IMR-90 (cell line): ENCODE results near the gene SDCCAG8. TPM values are rescaled to one million over a fixed set of nuclear protein-coding genes. Genes with fewer than 3 reads are reported as not detected.

Experiments
- ATAC-seq: fragments of 200-7000 bp; cut with Tn5 transposase; 2 replicates; pipeline ENCODE4 v1.9.1; 2020; ENCODE audit warnings: low read depth, mild to moderate bottlenecking, moderate library complexity
- BruUV-seq: library from RNA; stranded (reverse); fragments of 400-500 nt; replicated peaks from 2 replicates; lab custom pipeline; 2021; lab: Mats Ljungman, UMichigan
- CTCF ChIA-PET: fragments of 300-600 bp; formaldehyde crosslinking; extraction: SDS; loops from one replicate; lab custom pipeline; 2021; ENCODE audit warnings: antibody characterized with exemption; lab: Yijun Ruan, JAX
- POLR2A ChIA-PET: fragments of 300-600 bp; sonication (Branson Sonifier 250); formaldehyde crosslinking; loops from one replicate; lab custom pipeline; 2022; ENCODE audit warnings: antibody characterized with exemption; ENCODE audit not compliant: unreplicated experiment; lab: Charles Lee
- DNase-seq: peaks from one replicate; pipeline ENCODE4 v3.0.0; 2013
- H2AFZ ChIP-seq: replicated peaks from 2 replicates; pipeline ENCODE3; 2013; ENCODE audit warnings: low read length, mild to moderate bottlenecking; ENCODE audit not compliant: poor library complexity
- H2AK5ac ChIP-seq: 2 replicates; pipeline ENCODE4 v1.6.1; 2013; ENCODE audit warnings: low read depth, low read length, inconsistent platforms
- H2AK9ac ChIP-seq: replicated peaks from 2 replicates; pipeline ENCODE3; 2013; ENCODE audit warnings: mild to moderate bottlenecking, low read depth, low read length, moderate library complexity; ENCODE audit not compliant: poor library complexity
- H2BK120ac ChIP-seq: 2 replicates; pipeline ENCODE4 v1.6.1; 2013; ENCODE audit warnings: low read depth, low read length, inconsistent platforms
- H2BK15ac ChIP-seq: 3 replicates; pipeline ENCODE4 v1.6.1; 2013; ENCODE audit warnings: low read depth, low read length, inconsistent platforms
- H2BK20ac ChIP-seq: 2 replicates; pipeline ENCODE4 v1.6.1; 2013; ENCODE audit warnings: low read depth, mild to moderate bottlenecking, inconsistent platforms, low read length, moderate library complexity
- H2BK5ac ChIP-seq: 2 replicates; pipeline ENCODE4 v1.6.1; 2013; ENCODE audit warnings: mild to moderate bottlenecking, low read depth, low read length, inconsistent platforms; ENCODE audit not compliant: poor library complexity, severe bottlenecking
- H3K14ac ChIP-seq: replicated peaks from 2 replicates; pipeline ENCODE4 v1.6.1; 2013; ENCODE audit warnings: low read depth, low read length, inconsistent platforms
- H3K18ac ChIP-seq: 2 replicates; pipeline ENCODE4 v1.6.1; 2013; ENCODE audit warnings: low read depth, low read length, control low read depth
- H3K23ac ChIP-seq: 2 replicates; pipeline ENCODE4 v1.6.1; 2013; ENCODE audit warnings: low read depth, low read length, inconsistent platforms
- H3K27ac ChIP-seq: 2 replicates; pipeline ENCODE4 v1.5.1; 2013; ENCODE audit warnings: mild to moderate bottlenecking, control low read depth, low read length; ENCODE audit not compliant: insufficient read depth
- H3K27me3 ChIP-seq: 2 replicates; pipeline ENCODE4 v1.6.1; 2013; ENCODE audit warnings: low read length; ENCODE audit not compliant: control insufficient read depth, insufficient read depth
- H3K36me3 ChIP-seq: 2 replicates; pipeline ENCODE4 v1.6.1; 2013; ENCODE audit warnings: low read length, mixed read lengths; ENCODE audit not compliant: control insufficient read depth, insufficient read depth
- H3K4ac ChIP-seq: 2 replicates; pipeline ENCODE4 v1.6.1; 2013; ENCODE audit warnings: low read depth, low read length, inconsistent platforms
- H3K4me1 ChIP-seq: 2 replicates; pipeline ENCODE4 v1.6.1; 2013; ENCODE audit warnings: low read length, mixed read lengths; ENCODE audit not compliant: control insufficient read depth, insufficient read depth
- H3K4me2 ChIP-seq: 2 replicates; pipeline ENCODE4 v1.6.1; 2013; ENCODE audit warnings: low read depth, mild to moderate bottlenecking, control low read depth, low read length, moderate library complexity
- H3K4me3 ChIP-seq: 2 replicates; pipeline ENCODE4 v1.5.1; 2013; ENCODE audit warnings: low read depth, mild to moderate bottlenecking, control low read depth, low read length, moderate library complexity; ENCODE audit not compliant: insufficient read depth
- H3K56ac ChIP-seq: 2 replicates; pipeline ENCODE4 v1.6.1; 2013; ENCODE audit warnings: low read length, inconsistent platforms; ENCODE audit not compliant: insufficient read depth; ENCODE audit errors: extremely low read depth
- H3K79me1 ChIP-seq, 2 experiments: 2 replicates each; pipeline ENCODE4 v1.6.1; 2013; ENCODE audit warnings: low read length in 2 of 2, inconsistent platforms in 1 of 2, low read depth in 1 of 2
- H3K9ac ChIP-seq: 2 replicates; pipeline ENCODE4 v1.6.1; 2013; ENCODE audit warnings: low read depth, low read length, control low read depth
- H3K9me1 ChIP-seq: 2 replicates; pipeline ENCODE4 v1.6.1; 2013; ENCODE audit warnings: low read length, inconsistent platforms; ENCODE audit not compliant: insufficient read depth
- H3K9me3 ChIP-seq: 2 replicates; pipeline ENCODE4 v1.6.1; 2013; ENCODE audit warnings: low read length; ENCODE audit not compliant: control insufficient read depth, insufficient read depth
- H4K20me1 ChIP-seq: 2 replicates; pipeline ENCODE4 v1.6.1; 2013; ENCODE audit warnings: low read length, inconsistent platforms; ENCODE audit not compliant: insufficient read depth
- H4K5ac ChIP-seq: 2 replicates; pipeline ENCODE4 v1.6.1; 2013; ENCODE audit warnings: mild to moderate bottlenecking, low read depth, low read length, control low read depth
- H4K8ac ChIP-seq, 2 experiments: 2 replicates each; pipeline ENCODE4 v1.6.1; 2013; ENCODE audit warnings: low read depth in 2 of 2, low read length in 2 of 2, control low read depth in 1 of 2, inconsistent platforms in 1 of 2
- H4K91ac ChIP-seq: 2 replicates; pipeline ENCODE4 v1.6.1; 2013; ENCODE audit warnings: low read depth, low read length, inconsistent platforms; ENCODE audit not compliant: insufficient read depth
- BHLHE40 ChIP-seq: fragments of 150-350 bp; IDR thresholded peaks from 2 replicates; pipeline ENCODE4 v1.6.1; 2016; ENCODE audit warnings: mild to moderate bottlenecking, low read depth, low read length
- CHD1 ChIP-seq: IDR thresholded peaks from 2 replicates; pipeline ENCODE4 v1.6.1; 2012; ENCODE audit warnings: low read depth, low read length, improper control_type of control experiment
- FOS ChIP-seq: fragments of 150-350 bp; IDR thresholded peaks from 2 replicates; pipeline ENCODE4 v1.6.1; 2016; ENCODE audit warnings: low read depth, low read length
- MAFK ChIP-seq: IDR thresholded peaks from 2 replicates; pipeline ENCODE4 v1.6.1; 2012; ENCODE audit warnings: low read depth, low read length, improper control_type of control experiment
- MAZ ChIP-seq: IDR thresholded peaks from 2 replicates; pipeline ENCODE4 v1.6.1; 2012; ENCODE audit warnings: low read depth, mild to moderate bottlenecking, low read length, improper control_type of control experiment, moderate library complexity, borderline replicate concordance
- MXI1 ChIP-seq: IDR thresholded peaks from 2 replicates; pipeline ENCODE4 v1.6.1; 2012; ENCODE audit warnings: low read depth, mild to moderate bottlenecking, low read length, moderate library complexity, borderline replicate concordance
- NFE2L2 ChIP-seq: fragments of 150-350 bp; IDR thresholded peaks from 2 replicates; pipeline ENCODE4 v1.6.1; 2016; ENCODE audit warnings: low read depth, mild to moderate bottlenecking, low read length
- POLR2A ChIP-seq: IDR thresholded peaks from 2 replicates; pipeline ENCODE4 v1.6.1; 2012; ENCODE audit warnings: mild to moderate bottlenecking, low read depth, low read length
- RAD21 ChIP-seq: IDR thresholded peaks from 2 replicates; pipeline ENCODE4 v1.6.1; 2012; ENCODE audit warnings: low read length, improper control_type of control experiment
- RCOR1 ChIP-seq: IDR thresholded peaks from 2 replicates; pipeline ENCODE4 v1.6.1; 2012; ENCODE audit warnings: mild to moderate bottlenecking, low read length, improper control_type of control experiment; ENCODE audit not compliant: insufficient replicate concordance
- RFX5 ChIP-seq: IDR thresholded peaks from 2 replicates; pipeline ENCODE4 v1.8.0; 2012; ENCODE audit warnings: low read depth, mild to moderate bottlenecking, low read length, moderate library complexity
- SMC3 ChIP-seq: fragments of 150-350 bp; IDR thresholded peaks from 2 replicates; pipeline ENCODE4 v1.6.1; 2016; ENCODE audit warnings: low read depth, mild to moderate bottlenecking, antibody characterized with exemption, low read length, moderate library complexity
- WGBS, 2 experiments: methylation state at CpG; one replicate each; pipeline versions ENCODE4 v1.1.5 to v1.1.7; 2013; ENCODE audit warnings: missing lambda C conversion rate in 2 of 2; ENCODE audit not compliant: insufficient read length in 1 of 2; ENCODE audit errors: extremely low coverage in 2 of 2; 5-methylcytosine and 5-hydroxymethylcytosine counted together
- dilution Hi-C: fragments of 300-500 bp; cut with HindIII; formaldehyde crosslinking; loops from one replicate; pipeline ENCODE4 v1.14.3; 2018; ENCODE audit warnings: low sequenced_read_pairs; ENCODE audit not compliant: unreplicated experiment
- in situ Hi-C: fragments of 300-500 bp; cut with MboI; formaldehyde crosslinking; loops from 3 replicates; pipeline ENCODE4 v1.14.3; 2019; ENCODE audit warnings: low sequenced_read_pairs, inconsistent platforms, mixed read lengths
- intact Hi-C: fragments of 100-400 bp; cut with micrococcal nuclease; formaldehyde crosslinking; loops from 2 replicates; pipeline ENCODE4 v1.10.0; 2022
- polyA plus RNA-seq, 3 experiments: library from polyadenylated mRNA; depleted of rRNA; stranded (reverse); fragments of >200 nt; gene quantifications; 2 replicates each; pipeline ENCODE4 v1.2.3, GENCODE V29; 2012; ENCODE audit warnings: low replicate concordance in 1 of 3
- total RNA-seq: library from RNA; depleted of rRNA; stranded (reverse); fragments of >200 nt; gene quantifications from 2 replicates; pipeline ENCODE4 v1.2.3, GENCODE V29; 2012
- TF ChIP-seq, protein P1 (sequence below): fragments of 150-350 bp; IDR thresholded peaks from 2 replicates; pipeline ENCODE4 v1.6.1; 2017; ENCODE audit warnings: mild to moderate bottlenecking, antibody characterized with exemption, low read length, low read depth

Gene SDCCAG8
- total and polyA plus RNA-seq, 2 of the 4 experiments (the other 2 are of a cell fraction), result 25.2 to 46.8 TPM

DNA sequence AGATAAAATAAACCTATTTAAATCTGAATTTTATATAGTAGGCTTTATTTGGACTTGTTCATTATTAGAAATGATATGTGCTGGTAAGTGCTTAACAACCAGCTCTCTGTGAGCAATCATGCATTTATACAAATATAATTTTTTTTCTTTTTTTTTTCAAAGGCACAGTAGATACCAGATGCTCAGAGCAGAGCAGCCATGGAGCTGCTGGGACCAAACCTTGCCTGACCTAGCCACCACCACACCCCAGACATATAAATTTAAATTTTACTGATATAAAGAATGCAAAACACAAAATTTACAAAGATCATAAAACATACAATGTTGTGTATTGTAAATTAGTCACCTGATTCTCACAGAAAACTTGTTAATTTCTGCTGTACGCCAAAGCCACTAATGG lies 290.6 kb downstream of the SDCCAG8 start:
- Histone ChIP-seq H3K27ac (no peak overlapping the region), H3K4me2 (no peak overlapping the region), H3K4me3 (no peak overlapping the region), H4K5ac (no peak overlapping the region), H3K56ac (no peak overlapping the region), H3K4me1 (peaks cover 5% of the 10 kb centered on the region; the same call in 1 of the 2 replicates), H3K18ac (no peak overlapping the region), H4K20me1 (no peaks in the 10 kb centered on the region), H2BK15ac (no peak overlapping the region), H3K23ac (no peak overlapping the region), H3K9me1 (no peaks in the 10 kb centered on the region), H2BK20ac (no peak overlapping the region), H3K27me3 (no peaks in the 10 kb centered on the region), H2AK9ac (no peak overlapping the region), H2BK120ac (no peak overlapping the region), H4K8ac (no peak overlapping the region), H3K79me1 (peaks cover 0 to 6% of the 10 kb centered on the region in 2 experiments; a peak in 2 of 4 replicates), H2AFZ (no peak overlapping the region), H3K36me3 (peaks cover 4% of the 10 kb centered on the region), H3K9ac (no peak overlapping the region), H3K9me3 (no peaks in the 10 kb centered on the region), H2BK5ac (no peak overlapping the region), H2AK5ac (no peak overlapping the region), H3K14ac (no peak overlapping the region), H4K91ac (no peak overlapping the region), H3K4ac (no peak overlapping the region)
- ChIA-PET CTCF (interaction anchor here (0.6 kb wide), 1 partner anchor 152 kb away, joined by 3 read pairs; no protein-coding TSS in a partner anchor), POLR2A (no interaction called here)
- no peak for ATAC-seq
- no peak for DNase-seq
- in situ Hi-C loops (no loop called here), dilution Hi-C loops (no loop called here), intact Hi-C loops (no loop called here)
- BruUV-seq, result no TSS peak
- WGBS, 2 experiments, result no CpG with 5 or more reads among the region's 1 CpG
- TF ChIP-seq, protein P1, sequence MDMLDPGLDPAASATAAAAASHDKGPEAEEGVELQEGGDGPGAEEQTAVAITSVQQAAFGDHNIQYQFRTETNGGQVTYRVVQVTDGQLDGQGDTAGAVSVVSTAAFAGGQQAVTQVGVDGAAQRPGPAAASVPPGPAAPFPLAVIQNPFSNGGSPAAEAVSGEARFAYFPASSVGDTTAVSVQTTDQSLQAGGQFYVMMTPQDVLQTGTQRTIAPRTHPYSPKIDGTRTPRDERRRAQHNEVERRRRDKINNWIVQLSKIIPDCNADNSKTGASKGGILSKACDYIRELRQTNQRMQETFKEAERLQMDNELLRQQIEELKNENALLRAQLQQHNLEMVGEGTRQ, result no peak
- no peak for TF ChIP-seq MAFK
- no peak for TF ChIP-seq CHD1
- no peak for TF ChIP-seq NFE2L2
- TF ChIP-seq MAZ, result no peak
- TF ChIP-seq FOS, result no peak
- no peak for TF ChIP-seq BHLHE40
- TF ChIP-seq RAD21, result no peak
- no peak for TF ChIP-seq MXI1
- TF ChIP-seq SMC3, result no peak
- TF ChIP-seq RCOR1, result no peak
- TF ChIP-seq POLR2A, result no peak
- no peak for TF ChIP-seq RFX5
